Lower leg skin (tissue), 4 donors: ENCODE measurements around the gene DEDD. TPM values are rescaled to one million over a fixed set of nuclear protein-coding genes. Genes with fewer than 3 reads are reported as not detected.
A peak's percentile ranks its signal among the peaks of the same experiment; 100 is the strongest.

ENCODE experiments used
- DNase-seq, 2 donors: peaks; one replicate each; pipeline ENCODE4 v3.0.0-alpha.2; 2019; ENCODE audit warnings: low spot score in 2 of 2
- H3K4me3 ChIP-seq: fragments of 200-600 bp; sonication (generic); 2 replicates; pipeline ENCODE4 v1.5.1; 2017; ENCODE audit warnings: mild to moderate bottlenecking, low read depth; ENCODE audit not compliant: poor library complexity, severe bottlenecking
- CTCF ChIP-seq, 3 donors: fragments of 450-650 bp; IDR thresholded peaks; one replicate each; pipeline ENCODE4 v1.5.1; 2016; ENCODE audit warnings: antibody characterized with exemption in 3 of 3, mild to moderate bottlenecking in 3 of 3, moderate library complexity in 2 of 3
- POLR2A ChIP-seq, 2 donors: fragments of 450-650 bp; IDR thresholded peaks; one replicate each; pipeline ENCODE4 v1.6.1; 2016 to 2017; ENCODE audit warnings: antibody characterized with exemption in 2 of 2, mild to moderate bottlenecking in 1 of 2, moderate library complexity in 1 of 2
- WGBS, 2 donors: methylation state at CpG; one replicate each; pipeline ENCODE4 v1.1.5; 2018; 5-methylcytosine and 5-hydroxymethylcytosine counted together
- intact Hi-C: fragments of 100-400 bp; cut with DNase I; formaldehyde crosslinking; loops from one replicate; pipeline ENCODE4 v1.15.0; 2023; ENCODE audit warnings: low total_unique reads
- total RNA-seq, 4 donors: library from RNA; depleted of rRNA; stranded (reverse); fragments of >200 nt; gene quantifications; one replicate each; pipeline ENCODE4 v1.1.0, GENCODE V29; 2016

Gene DEDD
- total RNA-seq, 4 donors from 2014 or later, result 26.6 to 38.2 (median 29.6) TPM

GRCh38 chr1:161162052-161162451 lies 29.6 kb upstream of the DEDD start:
- WGBS, 2 donors, result 79 to 85% methylated on average over 7 of the region's 7 CpGs
- intact Hi-C loops, result no loop called here
- no peak for TF ChIP-seq POLR2A (IDR thresholded peaks at IDR 0.05)
- TF ChIP-seq CTCF (IDR thresholded peaks at IDR 0.05), result no peak
- DNase-seq, result no peak
- no peak overlapping the region for H3K4me3 ChIP-seq

- DNase-seq, result no peak
- TF ChIP-seq CTCF (IDR thresholded peaks at IDR 0.05) (no peak), POLR2A (IDR thresholded peaks at IDR 0.05) (no peak)
- intact Hi-C loops, result no loop called here
- H3K4me3 ChIP-seq, result no peak overlapping the region
- 81 to 88% methylated on average over 5 of the region's 5 CpGs for WGBS, 2 donors
These were observed 29.2 kb upstream of the DEDD start for GRCh38 chr1:161161652-161162051.

GRCh38 chr1:161160671-161161145 lies 28.2 kb upstream of the DEDD start:
- DNase-seq, result no peak
- intact Hi-C loops, result no loop called here
- H3K4me3 ChIP-seq, result no peak overlapping the region
- TF ChIP-seq CTCF (IDR thresholded peaks at IDR 0.05) (no peak), POLR2A (IDR thresholded peaks at IDR 0.05) (no peak)
- WGBS, 2 donors, result 91 to 92% methylated on average over 22 of the region's 22 CpGs

GRCh38 chr1:161159913-161160243 lies 27.4 kb upstream of the DEDD start:
- intact Hi-C loops, result no loop called here
- H3K4me3 ChIP-seq, result peak overlapping the region; percentile 98
- DNase-seq, result no peak
- 5 to 11% methylated on average over 11 of the region's 11 CpGs for WGBS, 2 donors
- TF ChIP-seq POLR2A (IDR thresholded peaks at IDR 0.05) (no peak), CTCF (IDR thresholded peaks at IDR 0.05) (no peak)

GRCh38 chr1:161159087-161159912 lies 26.8 kb upstream of the DEDD start, which contains the start of gene USP21:
Gene USP21, plus strand, starts transcription at chr1:161159500. Its CDS starts 1,141 bp downstream, at chr1:161160641.
- intact Hi-C loops, result no loop called here
- peak within 1 kb of the TSS; percentile 98 for H3K4me3 ChIP-seq
- peak; percentile 91 to 99 for DNase-seq
- TF ChIP-seq CTCF (IDR thresholded peaks at IDR 0.05), result no peak
- no peak for TF ChIP-seq POLR2A (IDR thresholded peaks at IDR 0.05)
- WGBS, 2 donors, result 1 to 3% methylated on average over 27 to 55 of the region's 60 CpGs
